H1 (cell line): ENCODE data around the gene SERPINB5. TPM values are rescaled to one million over a fixed set of nuclear protein-coding genes. Genes with fewer than 3 reads are reported as not detected.

Source experiments
- CTCF ChIA-PET: fragments of 300-600 bp; sonication (Branson Sonifier 250); formaldehyde crosslinking; loops from one replicate; lab custom pipeline; 2021; ENCODE audit not compliant: partially characterized antibody; lab: Charles Lee
- POLR2A ChIA-PET: fragments of 300-600 bp; sonication (Branson Sonifier 250); formaldehyde crosslinking; loops from one replicate; lab custom pipeline; 2021; ENCODE audit warnings: inconsistent platforms; ENCODE audit not compliant: partially characterized antibody; lab: Charles Lee
- DNase-seq, 2 experiments: peaks; one replicate each; pipeline versions ENCODE4 v3.0.0 to v3.0.0-alpha.2; 2010 to 2022; ENCODE audit warnings: low spot score in 2 of 2, low read depth in 1 of 2, mixed read lengths in 1 of 2
- FAIRE-seq: peaks from 2 replicates; lab custom pipeline; 2011; peaks lifted over from hg19 to GRCh38; lab: Jason Lieb, UNC
- H2AFZ ChIP-seq: 2 replicates; pipeline ENCODE4 v1.8.1; 2012; ENCODE audit warnings: low read length, inconsistent platforms
- H2AK5ac ChIP-seq: 2 replicates; pipeline ENCODE4 v1.6.1; 2013; ENCODE audit warnings: low read depth, low read length
- H2BK120ac ChIP-seq: replicated peaks from 2 replicates; pipeline ENCODE3; 2013; ENCODE audit warnings: low read depth, low read length, inconsistent platforms
- H2BK12ac ChIP-seq: 2 replicates; pipeline ENCODE4 v1.6.1; 2013; ENCODE audit warnings: low read depth, low read length
- H2BK15ac ChIP-seq: 2 replicates; pipeline ENCODE4 v1.6.1; 2013; ENCODE audit warnings: low read length
- H2BK20ac ChIP-seq: 2 replicates; pipeline ENCODE4 v1.6.1; 2013; ENCODE audit warnings: low read length
- H2BK5ac ChIP-seq: 2 replicates; pipeline ENCODE4 v1.6.1; 2013; ENCODE audit warnings: low read depth, low read length
- H3K14ac ChIP-seq: 2 replicates; pipeline ENCODE4 v1.6.1; 2013; ENCODE audit warnings: inconsistent platforms; ENCODE audit not compliant: insufficient read length
- H3K18ac ChIP-seq: 2 replicates; pipeline ENCODE4 v1.6.1; 2013; ENCODE audit warnings: low read length; ENCODE audit errors: extremely low read depth
- H3K23ac ChIP-seq: 2 replicates; pipeline ENCODE4 v1.6.1; 2013; ENCODE audit warnings: inconsistent platforms; ENCODE audit not compliant: insufficient read length
- H3K23me2 ChIP-seq: 2 replicates; pipeline ENCODE4 v1.6.1; 2013; ENCODE audit warnings: low read depth, low read length
- H3K27ac ChIP-seq: 2 replicates; pipeline ENCODE4 v1.6.1; 2011; ENCODE audit warnings: low read depth, low read length, inconsistent platforms
- H3K27me3 ChIP-seq, 4 experiments: replicated peaks in 1 of 4; 1 replicate in 1 of 4; 2 replicates in 3 of 4; pipeline versions ENCODE4 v1.6.1 to v1.8.1; 2011 to 2013; ENCODE audit warnings: low read length in 3 of 4, mild to moderate bottlenecking in 3 of 4, inconsistent platforms in 2 of 4, mixed read lengths in 2 of 4, moderate library complexity in 1 of 4; ENCODE audit not compliant: control insufficient read depth in 3 of 4, insufficient read depth in 3 of 4; ENCODE audit errors: extremely low read depth in 1 of 4
- H3K36me3 ChIP-seq, 4 experiments: 2 replicates each; pipeline versions ENCODE4 v1.6.1 to v1.8.1; 2011 to 2013; ENCODE audit warnings: mild to moderate bottlenecking in 4 of 4, low read length in 3 of 4, moderate library complexity in 2 of 4, control low read depth in 1 of 4, inconsistent platforms in 1 of 4; ENCODE audit not compliant: insufficient read depth in 4 of 4, control insufficient read depth in 2 of 4
- H3K4ac ChIP-seq: replicated peaks from 2 replicates; pipeline ENCODE3; 2013; ENCODE audit warnings: low read length, low read depth, mixed read lengths, inconsistent platforms; ENCODE audit not compliant: insufficient read length
- H3K4me1 ChIP-seq, 4 experiments: replicated peaks in 1 of 4; 1 replicate in 1 of 4; 2 replicates in 3 of 4; pipeline versions ENCODE4 v1.6.1 to v1.8.1; 2011 to 2013; ENCODE audit warnings: low read length in 3 of 4, inconsistent platforms in 2 of 4, mixed read lengths in 1 of 4; ENCODE audit not compliant: insufficient read depth in 4 of 4, control insufficient read depth in 3 of 4
- H3K4me2 ChIP-seq, 2 experiments: 2 replicates each; pipeline versions ENCODE4 v1.6.1 to v1.8.1; 2011 to 2013; ENCODE audit warnings: low read depth in 2 of 2, low read length in 2 of 2, control low read depth in 1 of 2, inconsistent platforms in 1 of 2, mild to moderate bottlenecking in 1 of 2; ENCODE audit not compliant: insufficient read depth in 1 of 2
- H3K4me3 ChIP-seq, 4 experiments: fragments of 200-600, 300-600 bp in 1 of 4; sonication (generic), shearing (Covaris generic), sonication (Bioruptor Twin) in 1 of 4; 2 replicates each; pipeline versions ENCODE4 v1.5.1 to v1.8.1; 2011 to 2016; ENCODE audit warnings: low read length in 4 of 4, low read depth in 3 of 4, control low read depth in 2 of 4, inconsistent platforms in 2 of 4, mild to moderate bottlenecking in 2 of 4, mixed read lengths in 1 of 4, moderate library complexity in 1 of 4; ENCODE audit not compliant: insufficient read depth in 2 of 4; ENCODE audit errors: extremely low read depth in 1 of 4
- H3K56ac ChIP-seq: replicated peaks from 2 replicates; pipeline ENCODE3; 2013; ENCODE audit warnings: low read depth, mild to moderate bottlenecking, mixed read lengths, low read length, inconsistent platforms; ENCODE audit not compliant: insufficient read length
- H3K79me1 ChIP-seq: 2 replicates; pipeline ENCODE4 v1.6.1; 2013; ENCODE audit warnings: low read depth, low read length, control low read depth
- H3K79me2 ChIP-seq, 2 experiments: 2 replicates each; pipeline versions ENCODE4 v1.6.1 to v1.8.1; 2012 to 2013; ENCODE audit warnings: low read length in 2 of 2, mild to moderate bottlenecking in 2 of 2, inconsistent platforms in 1 of 2; ENCODE audit not compliant: insufficient read depth in 2 of 2, control insufficient read depth in 1 of 2
- H3K9ac ChIP-seq, 4 experiments: replicated peaks in 1 of 4; 1 replicate in 1 of 4; 2 replicates in 3 of 4; pipeline versions ENCODE4 v1.6.1 to v1.8.1; 2011 to 2013; ENCODE audit warnings: low read depth in 3 of 4, low read length in 3 of 4, control low read depth in 2 of 4, mild to moderate bottlenecking in 2 of 4, moderate library complexity in 2 of 4, inconsistent platforms in 1 of 4; ENCODE audit errors: extremely low read depth in 1 of 4
- H3K9me3 ChIP-seq, 2 experiments: 2 replicates each; pipeline versions ENCODE4 v1.6.1 to v1.8.1; 2012 to 2013; ENCODE audit warnings: mild to moderate bottlenecking in 2 of 2, moderate library complexity in 2 of 2, control low read depth in 1 of 2, inconsistent platforms in 1 of 2, low read depth in 1 of 2, low read length in 1 of 2, mixed read lengths in 1 of 2; ENCODE audit not compliant: insufficient read depth in 2 of 2
- H4K20me1 ChIP-seq, 2 experiments: replicated peaks in 1 of 2; 2 replicates each; pipeline versions ENCODE3 to v1.8.1; 2011 to 2013; ENCODE audit warnings: inconsistent platforms in 2 of 2, low read length in 2 of 2, mild to moderate bottlenecking in 1 of 2; ENCODE audit not compliant: insufficient read depth in 2 of 2, control insufficient read depth in 1 of 2
- H4K5ac ChIP-seq: 2 replicates; pipeline ENCODE4 v1.6.1; 2013; ENCODE audit warnings: low read length, low read depth, mixed read lengths, inconsistent platforms; ENCODE audit not compliant: insufficient read length
- H4K8ac ChIP-seq: 2 replicates; pipeline ENCODE4 v1.8.0; 2013; ENCODE audit warnings: mild to moderate bottlenecking, moderate library complexity, low read length, inconsistent platforms; ENCODE audit not compliant: insufficient read depth; ENCODE audit errors: extremely low read depth
- H4K91ac ChIP-seq: replicated peaks from 2 replicates; pipeline ENCODE3; 2013; ENCODE audit warnings: low read length, mixed read lengths, inconsistent platforms; ENCODE audit not compliant: insufficient read length
- SIN3A ChIP-seq, 2 experiments: IDR thresholded peaks in 1 of 2; conservative IDR thresholded peaks in 1 of 2; 2 replicates each; pipeline ENCODE4 v1.6.1; 2011 to 2012; ENCODE audit warnings: low read length in 2 of 2, improper control_type of control experiment in 1 of 2, low read depth in 1 of 2, mild to moderate bottlenecking in 1 of 2
- WGBS, 2 experiments: shearing (Covaris generic) in 1 of 2; methylation state at CpG; one replicate each; pipeline versions ENCODE4 v1.1.6 to v1.1.7; 2013 to 2015; ENCODE audit warnings: low lambda C conversion rate in 2 of 2, mixed read lengths in 2 of 2, inconsistent platforms in 1 of 2, low coverage in 1 of 2, missing lambda C conversion rate in 1 of 2; ENCODE audit not compliant: insufficient replicate concordance in 2 of 2, insufficient coverage in 1 of 2, insufficient read length in 1 of 2; ENCODE audit errors: extremely low coverage in 1 of 2, missing lambda C conversion rate in 1 of 2; 5-methylcytosine and 5-hydroxymethylcytosine counted together
- long read RNA-seq, 2 experiments: library from RNA in 1 of 2; library from capped mRNA in 1 of 2; stranded (forward); transcript quantifications; one replicate each; pipeline ENCODE4 v2.0.0, GENCODE V29; 2021; ENCODE audit warnings: inconsistent platforms in 1 of 2
- polyA minus RNA-seq, 3 experiments: library from RNA; depleted of rRNA, polyadenylated mRNA; stranded (reverse); fragments of >200 nt; gene quantifications; 1 replicate in 2 of 3; 2 replicates in 1 of 3; pipeline ENCODE4 v1.2.3, GENCODE V29; 2011
- polyA plus RNA-seq, 7 experiments: library from polyadenylated mRNA; depleted of rRNA in 3 of 7; stranded (reverse) in 5 of 7; unstranded in 2 of 7; fragments of >200 nt in 5 of 7; fragments of 200-250 nt in 2 of 7; gene quantifications; 1 replicate in 5 of 7; 2 replicates in 1 of 7; 4 replicates in 1 of 7; pipeline versions ENCODE4 v1.2.1 to v1.2.3, GENCODE V29; 2011 to 2013; ENCODE audit warnings: missing spikeins in 2 of 7, mixed read lengths in 2 of 7
- total RNA-seq: library from RNA; stranded (reverse); fragmentation: NEBNext Ultra II Directional; extraction: Animal tissue kit (Norgen Biotek cat#: 25700); gene quantifications from 2 replicates; pipeline ENCODE4 v1.2.1, GENCODE V29; 2021

SERPINB5 gene, protein sequence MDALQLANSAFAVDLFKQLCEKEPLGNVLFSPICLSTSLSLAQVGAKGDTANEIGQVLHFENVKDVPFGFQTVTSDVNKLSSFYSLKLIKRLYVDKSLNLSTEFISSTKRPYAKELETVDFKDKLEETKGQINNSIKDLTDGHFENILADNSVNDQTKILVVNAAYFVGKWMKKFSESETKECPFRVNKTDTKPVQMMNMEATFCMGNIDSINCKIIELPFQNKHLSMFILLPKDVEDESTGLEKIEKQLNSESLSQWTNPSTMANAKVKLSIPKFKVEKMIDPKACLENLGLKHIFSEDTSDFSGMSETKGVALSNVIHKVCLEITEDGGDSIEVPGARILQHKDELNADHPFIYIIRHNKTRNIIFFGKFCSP
- total RNA-seq (0.23 TPM in 1 of 2 replicates, not detected in the other), polyA plus RNA-seq (2011; rRNA removed) (0.03 TPM in 1 of 2 replicates, not detected in the other), polyA minus RNA-seq (2011; rRNA and poly(A)+ RNA removed) (0.06 TPM in 1 of 2 replicates, not detected in the other)
- not detected for polyA plus RNA-seq (2011; cell fraction: cytosol; rRNA removed)
- polyA plus RNA-seq (2011; cell fraction: nucleus; rRNA removed) = 0.06 TPM
- not detected in 4 replicates for polyA plus RNA-seq (2012, experiment 1 of 2)
- polyA plus RNA-seq (2012, experiment 2 of 2) = not detected
- polyA plus RNA-seq (2013, experiment 1 of 2) = 0.16 TPM
- polyA plus RNA-seq (2013, experiment 2 of 2) = 0.20 TPM
- not detected for polyA minus RNA-seq (2011; cell fraction: cytosol; rRNA and poly(A)+ RNA removed)
- polyA minus RNA-seq (2011; cell fraction: nucleus; rRNA and poly(A)+ RNA removed) = 1.5 TPM
- long read RNA-seq, experiment 1 = 0 reads
- long read RNA-seq, experiment 2 = 0 reads

DNA sequence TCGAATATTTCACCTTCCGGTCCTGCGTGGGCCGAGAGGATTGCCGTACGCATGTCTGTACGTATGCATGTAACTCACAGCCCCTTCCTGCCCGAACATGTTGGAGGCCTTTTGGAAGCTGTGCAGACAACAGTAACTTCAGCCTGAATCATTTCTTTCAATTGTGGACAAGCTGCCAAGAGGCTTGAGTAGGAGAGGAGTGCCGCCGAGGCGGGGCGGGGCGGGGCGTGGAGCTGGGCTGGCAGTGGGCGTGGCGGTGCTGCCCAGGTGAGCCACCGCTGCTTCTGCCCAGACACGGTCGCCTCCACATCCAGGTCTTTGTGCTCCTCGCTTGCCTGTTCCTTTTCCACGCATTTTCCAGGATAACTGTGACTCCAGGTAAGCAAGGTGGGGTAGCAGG lies at the start of gene SERPINB5:
TSS of gene SERPINB5 (plus strand) at position 291 of the 400 bp plus-strand sequence. CDS start 7,471 bp downstream, outside the sequence.
- no peak within 1 kb of the TSS for H3K9ac ChIP-seq
- no peaks in the 10 kb centered on the region for H3K79me2 ChIP-seq
- no peak within 1 kb of the TSS for H2BK120ac ChIP-seq
- H3K56ac ChIP-seq = no peak within 1 kb of the TSS
- no peak within 1 kb of the TSS for H2BK5ac ChIP-seq
- H2AFZ ChIP-seq = 0 out of 2 replicates have a peak within 1 kb of the TSS, but pooled peaks have one; percentile 28
- no peak within 1 kb of the TSS for H3K27ac ChIP-seq
- H4K8ac ChIP-seq = no peak within 1 kb of the TSS
- 84% methylated on average over 21 of the region's 21 CpGs; no CpG with 5 or more reads in 1 of the 2 experiments for WGBS, 2 experiments
- no peak for FAIRE-seq
- H3K9me3 ChIP-seq = no peaks in the 10 kb centered on the region
- no peak within 1 kb of the TSS; the same call in 1 of the 2 replicates for H2BK12ac ChIP-seq
- TF ChIP-seq SIN3A (conservative IDR thresholded peaks at IDR 0.05 in 1 of 2, IDR thresholded peaks at IDR 0.05 in 1 of 2; ENCODE audit: low read depth in 1 of 2, low read length in 2 of 2) = no peak
- no peaks in the 10 kb centered on the region for H3K27me3 ChIP-seq
- H3K36me3 ChIP-seq = no peaks in the 10 kb centered on the region
- no peaks in the 10 kb centered on the region for H4K20me1 ChIP-seq
- no peak within 1 kb of the TSS for H3K4ac ChIP-seq
- no peak within 1 kb of the TSS for H4K5ac ChIP-seq
- H3K18ac ChIP-seq = no peak within 1 kb of the TSS
- H2BK15ac ChIP-seq = no peak within 1 kb of the TSS
- H4K91ac ChIP-seq = no peak within 1 kb of the TSS
- no peaks in the 10 kb centered on the region for H3K79me1 ChIP-seq
- no peak within 1 kb of the TSS for H2AK5ac ChIP-seq
- no peaks in the 10 kb centered on the region for H3K23me2 ChIP-seq
- H3K4me1 ChIP-seq = no peaks in the 10 kb centered on the region
- CTCF ChIA-PET = interaction anchor here (0.8 to 1.7 kb wide), 7 partner anchors 11 to 41 kb away, joined by 3 to 6 read pairs (median 4); no protein-coding TSS in a partner anchor
- no peak for DNase-seq
- no peak within 1 kb of the TSS for H3K4me3 ChIP-seq
- no peak within 1 kb of the TSS for H3K14ac ChIP-seq
- H2BK20ac ChIP-seq = no peak within 1 kb of the TSS
- POLR2A ChIA-PET = no interaction called here
- H3K4me2 ChIP-seq = no peak within 1 kb of the TSS
- H3K23ac ChIP-seq = no peak within 1 kb of the TSS
